Liver (tissue), 9 donors: ENCODE results near the gene PPARA. TPM values are rescaled to one million over a fixed set of nuclear protein-coding genes. Genes with fewer than 3 reads are reported as not detected.

ENCODE experiments used
- DNase-seq: peaks from one replicate; pipeline ENCODE4 v3.0.0-alpha.2; 2017; ENCODE audit warnings: low spot score
- H3K27ac ChIP-seq, 2 donors: one replicate each; pipeline ENCODE4 v1.7.0; 2013; ENCODE audit warnings: inconsistent platforms in 2 of 2, low read length in 2 of 2, control low read depth in 1 of 2, low read depth in 1 of 2, mild to moderate bottlenecking in 1 of 2
- H3K27me3 ChIP-seq, 4 donors: one replicate each; pipeline versions ENCODE4 v1.6.1 to v1.7.0; 2013; ENCODE audit warnings: low read length in 3 of 4, inconsistent platforms in 1 of 4, mild to moderate bottlenecking in 1 of 4, moderate library complexity in 1 of 4; ENCODE audit not compliant: control insufficient read depth in 4 of 4, insufficient read depth in 4 of 4
- H3K36me3 ChIP-seq, 4 donors: one replicate each; pipeline versions ENCODE4 v1.6.1 to v1.7.0; 2013; ENCODE audit warnings: low read length in 3 of 4, mild to moderate bottlenecking in 3 of 4, low read depth in 1 of 4, moderate library complexity in 1 of 4; ENCODE audit not compliant: control insufficient read depth in 4 of 4, insufficient read depth in 3 of 4
- H3K4me1 ChIP-seq, 4 donors: one replicate each; pipeline versions ENCODE4 v1.6.1 to v1.7.0; 2013; ENCODE audit warnings: low read length in 3 of 4, mild to moderate bottlenecking in 3 of 4, moderate library complexity in 1 of 4; ENCODE audit not compliant: control insufficient read depth in 4 of 4, insufficient read depth in 4 of 4
- H3K4me3 ChIP-seq, 3 donors: one replicate each; pipeline versions ENCODE4 v1.6.1 to v1.7.0; 2013; ENCODE audit warnings: low read length in 3 of 3, control low read depth in 1 of 3, low read depth in 1 of 3, mild to moderate bottlenecking in 1 of 3
- H3K9ac ChIP-seq, 2 donors: one replicate each; pipeline ENCODE4 v1.7.0; 2013; ENCODE audit warnings: low read length in 2 of 2, mild to moderate bottlenecking in 2 of 2, moderate library complexity in 2 of 2, control low read depth in 1 of 2, low read depth in 1 of 2
- H3K9me3 ChIP-seq, 4 donors: one replicate each; pipeline versions ENCODE4 v1.6.1 to v1.7.0; 2013; ENCODE audit warnings: low read length in 3 of 4; ENCODE audit not compliant: control insufficient read depth in 4 of 4
- EGR1 ChIP-seq, 2 donors: IDR thresholded peaks; 2 replicates each; pipeline ENCODE4 v1.6.1; 2016 to 2018; ENCODE audit warnings: antibody characterized with exemption in 2 of 2, low read depth in 2 of 2
- FOXA1 ChIP-seq: IDR thresholded peaks from 2 replicates; pipeline ENCODE4 v1.6.1; 2016; ENCODE audit warnings: antibody characterized with exemption
- FOXA2 ChIP-seq: IDR thresholded peaks from 2 replicates; pipeline ENCODE4 v1.6.1; 2016; ENCODE audit warnings: antibody characterized with exemption
- GABPA ChIP-seq, 2 donors: IDR thresholded peaks in 1 of 2; conservative IDR thresholded peaks in 1 of 2; 2 replicates each; pipeline ENCODE4 v1.6.1; 2016; ENCODE audit warnings: antibody characterized with exemption in 2 of 2, mild to moderate bottlenecking in 1 of 2, moderate library complexity in 1 of 2
- HNF4A ChIP-seq, 2 donors: conservative IDR thresholded peaks; 2 replicates each; pipeline ENCODE4 v1.6.1; 2016; ENCODE audit warnings: antibody characterized with exemption in 2 of 2, mild to moderate bottlenecking in 2 of 2
- HNF4G ChIP-seq: IDR thresholded peaks from 2 replicates; pipeline ENCODE4 v1.6.1; 2016; ENCODE audit warnings: antibody characterized with exemption
- JUND ChIP-seq, 2 donors: IDR thresholded peaks; 2 replicates each; pipeline ENCODE4 v1.6.1; 2016; ENCODE audit warnings: antibody characterized with exemption in 2 of 2
- RAD21 ChIP-seq, 2 donors: IDR thresholded peaks; 2 replicates each; pipeline ENCODE4 v1.6.1; 2016; ENCODE audit warnings: antibody characterized with exemption in 2 of 2, mild to moderate bottlenecking in 2 of 2
- RXRA ChIP-seq, 2 donors: IDR thresholded peaks; 2 replicates each; pipeline ENCODE4 v1.6.1; 2017 to 2018; ENCODE audit warnings: antibody characterized with exemption in 2 of 2, mild to moderate bottlenecking in 1 of 2
- TAF1 ChIP-seq: conservative IDR thresholded peaks from 2 replicates; pipeline ENCODE4 v1.6.1; 2016; ENCODE audit warnings: antibody characterized with exemption, mild to moderate bottlenecking
- YY1 ChIP-seq: IDR thresholded peaks from 2 replicates; pipeline ENCODE4 v1.6.1; 2016; ENCODE audit warnings: antibody characterized with exemption, mild to moderate bottlenecking
- WGBS: extraction: QIAGEN DNeasy Blood & Tissue Kit; methylation state at CpG from one replicate; pipeline ENCODE4 v1.1.7; 2013; 5-methylcytosine and 5-hydroxymethylcytosine counted together
- polyA plus RNA-seq, 2 donors: library from polyadenylated mRNA; stranded (reverse) in 1 of 2; unstranded in 1 of 2; fragments of 200-250 nt in 1 of 2; fragments of >200 nt in 1 of 2; fragmentation: Nextera tagmentation in 1 of 2; extraction: Ambion mirVana in 1 of 2; gene quantifications; one replicate each; pipeline versions ENCODE4 v1.2.1 to v1.2.3, GENCODE V29; 2013 to 2015
- total RNA-seq, 2 donors: library from RNA; depleted of rRNA; stranded (reverse); fragments of >200 nt; gene quantifications; one replicate each; pipeline ENCODE4 v1.2.3, GENCODE V29; 2014
- TF ChIP-seq, protein P1 (sequence below): IDR thresholded peaks from 2 replicates; pipeline ENCODE4 v1.6.1; 2016; ENCODE audit warnings: antibody characterized with exemption
- TF ChIP-seq, protein P2 (sequence below): IDR thresholded peaks from 2 replicates; pipeline ENCODE4 v1.6.1; 2016; ENCODE audit warnings: antibody characterized with exemption
- TF ChIP-seq, protein P3 (sequence below): fragments of 150-350 bp; IDR thresholded peaks from 2 replicates; pipeline ENCODE4 v1.5.1; 2017; ENCODE audit warnings: improper control_type of control experiment, low read depth, low read length; ENCODE audit not compliant: missing input control
- TF ChIP-seq, protein P4 (sequence below): IDR thresholded peaks from 2 replicates; pipeline ENCODE4 v1.6.1; 2016; ENCODE audit warnings: antibody characterized with exemption, mild to moderate bottlenecking
- TF ChIP-seq, protein P5 (sequence below): IDR thresholded peaks from 2 replicates; pipeline ENCODE4 v1.6.1; 2016; ENCODE audit warnings: antibody characterized with exemption
- donor health status: healthy.
- donor health status: healthy.
- donor health status: healthy.
- donor health status: healthy.
- donor health status: healthy.

PPARA gene
- total and polyA plus RNA-seq, 4 donors: 31.2 to 78.8 (median 41.3) TPM

DNA sequence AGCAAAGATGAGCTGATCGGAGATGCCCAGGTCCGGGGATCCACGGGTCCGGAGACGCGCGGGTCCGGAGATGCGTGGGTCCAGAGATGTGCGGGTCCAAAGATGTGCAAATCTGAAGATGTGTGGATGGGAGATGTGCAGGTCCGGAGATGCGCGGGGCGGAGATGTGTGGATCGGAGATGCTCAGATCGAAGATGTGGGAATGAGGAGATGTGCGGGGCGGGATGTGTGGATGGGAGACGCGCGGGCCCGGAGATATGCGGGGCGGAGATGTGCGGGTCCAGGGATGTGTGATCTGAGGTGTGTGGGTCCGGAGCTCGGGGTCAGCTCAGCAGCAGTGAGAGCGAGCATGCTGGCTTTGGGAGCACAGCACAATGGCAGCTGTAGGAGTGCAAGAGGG, 64.3 kb downstream of the PPARA start:
- H3K36me3 ChIP-seq: peaks cover 18 to 62% (median 46%) of the 10 kb centered on the region in 4 donors
- H3K4me1 ChIP-seq: peaks cover 0 to 3% (median 0%) of the 10 kb centered on the region in 4 donors
- no peak overlapping the region for H3K9ac ChIP-seq
- TF ChIP-seq FOXA2 (no peak), GABPA (IDR thresholded peaks at IDR 0.05 in 1 of 2, conservative IDR thresholded peaks at IDR 0.05 in 1 of 2) (no peak), JUND (IDR thresholded peaks at IDR 0.05) (no peak)
- TF ChIP-seq, protein P1, sequence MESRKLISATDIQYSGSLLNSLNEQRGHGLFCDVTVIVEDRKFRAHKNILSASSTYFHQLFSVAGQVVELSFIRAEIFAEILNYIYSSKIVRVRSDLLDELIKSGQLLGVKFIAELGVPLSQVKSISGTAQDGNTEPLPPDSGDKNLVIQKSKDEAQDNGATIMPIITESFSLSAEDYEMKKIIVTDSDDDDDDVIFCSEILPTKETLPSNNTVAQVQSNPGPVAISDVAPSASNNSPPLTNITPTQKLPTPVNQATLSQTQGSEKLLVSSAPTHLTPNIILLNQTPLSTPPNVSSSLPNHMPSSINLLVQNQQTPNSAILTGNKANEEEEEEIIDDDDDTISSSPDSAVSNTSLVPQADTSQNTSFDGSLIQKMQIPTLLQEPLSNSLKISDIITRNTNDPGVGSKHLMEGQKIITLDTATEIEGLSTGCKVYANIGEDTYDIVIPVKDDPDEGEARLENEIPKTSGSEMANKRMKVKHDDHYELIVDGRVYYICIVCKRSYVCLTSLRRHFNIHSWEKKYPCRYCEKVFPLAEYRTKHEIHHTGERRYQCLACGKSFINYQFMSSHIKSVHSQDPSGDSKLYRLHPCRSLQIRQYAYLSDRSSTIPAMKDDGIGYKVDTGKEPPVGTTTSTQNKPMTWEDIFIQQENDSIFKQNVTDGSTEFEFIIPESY: no peak
- TF ChIP-seq, protein P2, sequence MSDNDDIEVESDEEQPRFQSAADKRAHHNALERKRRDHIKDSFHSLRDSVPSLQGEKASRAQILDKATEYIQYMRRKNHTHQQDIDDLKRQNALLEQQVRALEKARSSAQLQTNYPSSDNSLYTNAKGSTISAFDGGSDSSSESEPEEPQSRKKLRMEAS: no peak
- no peaks in the 10 kb centered on the region for H3K9me3 ChIP-seq
- DNase-seq: no peak
- H3K27ac ChIP-seq: no peak overlapping the region
- no peak overlapping the region for H3K4me3 ChIP-seq
- WGBS: 98% methylated on average over 28 of the region's 28 CpGs
- H3K27me3 ChIP-seq: no peaks in the 10 kb centered on the region

DNA sequence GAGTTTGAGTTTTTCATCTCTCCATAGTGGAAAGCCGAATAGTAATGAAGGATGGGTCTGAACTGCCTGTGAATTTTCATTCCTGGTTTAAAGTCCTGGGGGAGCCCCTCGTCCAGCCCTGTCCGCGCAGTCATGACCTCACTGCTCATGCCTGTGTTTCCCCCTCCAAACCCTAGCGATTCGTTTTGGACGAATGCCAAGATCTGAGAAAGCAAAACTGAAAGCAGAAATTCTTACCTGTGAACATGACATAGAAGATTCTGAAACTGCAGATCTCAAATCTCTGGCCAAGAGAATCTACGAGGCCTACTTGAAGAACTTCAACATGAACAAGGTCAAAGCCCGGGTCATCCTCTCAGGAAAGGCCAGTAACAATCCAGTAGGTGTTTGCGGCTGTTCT, 69.3 kb downstream of the PPARA start:
- no peak for DNase-seq
- Histone ChIP-seq H3K27me3 (no peaks in the 10 kb centered on the region), H3K4me1 (peaks cover 0 to 7% (median 3%) of the 10 kb centered on the region in 4 donors), H3K9ac (no peak overlapping the region), H3K4me3 (no peak overlapping the region), H3K27ac (peak overlapping the region; percentile 20 to 34), H3K36me3 (peaks cover 28 to 57% (median 55%) of the 10 kb centered on the region in 4 donors), H3K9me3 (no peaks in the 10 kb centered on the region)
- WGBS: 65% methylated on average over 10 of the region's 10 CpGs
- no peak for TF ChIP-seq EGR1 (IDR thresholded peaks at IDR 0.05; ENCODE audit: low read depth in 2 of 2)
- TF ChIP-seq GABPA (IDR thresholded peaks at IDR 0.05 in 1 of 2, conservative IDR thresholded peaks at IDR 0.05 in 1 of 2): no peak
- no peak for TF ChIP-seq FOXA2
- TF ChIP-seq JUND (IDR thresholded peaks at IDR 0.05): no peak
- no peak for TF ChIP-seq RXRA (IDR thresholded peaks at IDR 0.05)
- no peak for TF ChIP-seq HNF4A (conservative IDR thresholded peaks at IDR 0.05)
- no peak for TF ChIP-seq HNF4G
- TF ChIP-seq, protein P2: no peak
- TF ChIP-seq YY1: no peak
- no peak for TF ChIP-seq FOXA1
- TF ChIP-seq, protein P3, sequence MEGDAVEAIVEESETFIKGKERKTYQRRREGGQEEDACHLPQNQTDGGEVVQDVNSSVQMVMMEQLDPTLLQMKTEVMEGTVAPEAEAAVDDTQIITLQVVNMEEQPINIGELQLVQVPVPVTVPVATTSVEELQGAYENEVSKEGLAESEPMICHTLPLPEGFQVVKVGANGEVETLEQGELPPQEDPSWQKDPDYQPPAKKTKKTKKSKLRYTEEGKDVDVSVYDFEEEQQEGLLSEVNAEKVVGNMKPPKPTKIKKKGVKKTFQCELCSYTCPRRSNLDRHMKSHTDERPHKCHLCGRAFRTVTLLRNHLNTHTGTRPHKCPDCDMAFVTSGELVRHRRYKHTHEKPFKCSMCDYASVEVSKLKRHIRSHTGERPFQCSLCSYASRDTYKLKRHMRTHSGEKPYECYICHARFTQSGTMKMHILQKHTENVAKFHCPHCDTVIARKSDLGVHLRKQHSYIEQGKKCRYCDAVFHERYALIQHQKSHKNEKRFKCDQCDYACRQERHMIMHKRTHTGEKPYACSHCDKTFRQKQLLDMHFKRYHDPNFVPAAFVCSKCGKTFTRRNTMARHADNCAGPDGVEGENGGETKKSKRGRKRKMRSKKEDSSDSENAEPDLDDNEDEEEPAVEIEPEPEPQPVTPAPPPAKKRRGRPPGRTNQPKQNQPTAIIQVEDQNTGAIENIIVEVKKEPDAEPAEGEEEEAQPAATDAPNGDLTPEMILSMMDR: no peak
- TF ChIP-seq, protein P4, sequence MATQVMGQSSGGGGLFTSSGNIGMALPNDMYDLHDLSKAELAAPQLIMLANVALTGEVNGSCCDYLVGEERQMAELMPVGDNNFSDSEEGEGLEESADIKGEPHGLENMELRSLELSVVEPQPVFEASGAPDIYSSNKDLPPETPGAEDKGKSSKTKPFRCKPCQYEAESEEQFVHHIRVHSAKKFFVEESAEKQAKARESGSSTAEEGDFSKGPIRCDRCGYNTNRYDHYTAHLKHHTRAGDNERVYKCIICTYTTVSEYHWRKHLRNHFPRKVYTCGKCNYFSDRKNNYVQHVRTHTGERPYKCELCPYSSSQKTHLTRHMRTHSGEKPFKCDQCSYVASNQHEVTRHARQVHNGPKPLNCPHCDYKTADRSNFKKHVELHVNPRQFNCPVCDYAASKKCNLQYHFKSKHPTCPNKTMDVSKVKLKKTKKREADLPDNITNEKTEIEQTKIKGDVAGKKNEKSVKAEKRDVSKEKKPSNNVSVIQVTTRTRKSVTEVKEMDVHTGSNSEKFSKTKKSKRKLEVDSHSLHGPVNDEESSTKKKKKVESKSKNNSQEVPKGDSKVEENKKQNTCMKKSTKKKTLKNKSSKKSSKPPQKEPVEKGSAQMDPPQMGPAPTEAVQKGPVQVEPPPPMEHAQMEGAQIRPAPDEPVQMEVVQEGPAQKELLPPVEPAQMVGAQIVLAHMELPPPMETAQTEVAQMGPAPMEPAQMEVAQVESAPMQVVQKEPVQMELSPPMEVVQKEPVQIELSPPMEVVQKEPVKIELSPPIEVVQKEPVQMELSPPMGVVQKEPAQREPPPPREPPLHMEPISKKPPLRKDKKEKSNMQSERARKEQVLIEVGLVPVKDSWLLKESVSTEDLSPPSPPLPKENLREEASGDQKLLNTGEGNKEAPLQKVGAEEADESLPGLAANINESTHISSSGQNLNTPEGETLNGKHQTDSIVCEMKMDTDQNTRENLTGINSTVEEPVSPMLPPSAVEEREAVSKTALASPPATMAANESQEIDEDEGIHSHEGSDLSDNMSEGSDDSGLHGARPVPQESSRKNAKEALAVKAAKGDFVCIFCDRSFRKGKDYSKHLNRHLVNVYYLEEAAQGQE: no peak
- TF ChIP-seq, protein P5, sequence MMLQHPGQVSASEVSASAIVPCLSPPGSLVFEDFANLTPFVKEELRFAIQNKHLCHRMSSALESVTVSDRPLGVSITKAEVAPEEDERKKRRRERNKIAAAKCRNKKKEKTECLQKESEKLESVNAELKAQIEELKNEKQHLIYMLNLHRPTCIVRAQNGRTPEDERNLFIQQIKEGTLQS: no peak
- TF ChIP-seq RAD21 (IDR thresholded peaks at IDR 0.05): no peak
- TF ChIP-seq TAF1: no peak
